GM21447 (cell line): Measurements from ENCODE around the gene CORO2B.
"Not testable (repeated sequence)": the region's sequence is repeated elsewhere in the genome, so short reads cannot be mapped to it uniquely, and the experiment has no call there.

Source experiments
- ATAC-seq: cut with Tn5 transposase; IDR thresholded peaks from one replicate; pipeline ENCODE4 v1.9.1; 2021; ENCODE audit not compliant: unreplicated experiment

The CORO2B gene

DNA sequence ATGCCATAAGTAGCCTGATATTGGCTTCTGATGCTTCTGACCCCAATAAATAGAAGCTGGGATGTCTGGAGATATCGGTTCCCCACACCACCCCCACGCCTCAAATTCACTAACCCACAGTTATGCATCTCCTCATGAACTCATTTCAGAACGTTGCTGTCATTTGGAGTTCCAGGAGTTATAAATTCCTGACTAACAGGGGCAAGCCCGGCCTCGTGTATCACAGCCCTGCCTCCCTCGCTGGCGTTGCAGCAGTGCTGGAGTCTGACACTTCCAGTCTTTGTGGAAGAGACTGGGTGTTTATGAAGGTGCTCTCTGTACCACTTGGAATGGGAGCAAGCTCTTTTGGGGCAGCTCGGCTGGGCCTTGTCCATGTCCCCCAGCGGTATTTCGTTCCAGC lies 140.9 kb downstream of the CORO2B start:
- no peak for ATAC-seq

DNA sequence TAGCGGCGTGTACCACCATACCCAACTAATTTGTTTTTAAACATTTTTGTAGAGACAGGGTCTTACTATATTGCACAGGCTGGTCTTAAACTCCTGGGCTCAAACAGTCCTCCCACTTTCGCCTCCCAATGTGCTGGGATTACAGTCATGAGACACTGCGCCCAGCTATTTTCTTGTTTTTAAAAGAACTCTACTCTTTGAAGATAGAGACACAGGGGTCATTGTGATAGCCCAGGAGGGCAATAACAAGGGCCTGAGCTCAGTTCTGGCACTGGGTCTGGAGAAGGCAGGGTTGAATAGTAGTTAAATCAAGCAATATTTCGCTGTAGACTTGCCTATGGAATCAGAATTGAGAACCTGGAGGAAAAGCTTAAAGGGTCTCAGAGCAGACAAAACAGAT lies 143.1 kb downstream of the CORO2B start:
- ATAC-seq = no peak

DNA sequence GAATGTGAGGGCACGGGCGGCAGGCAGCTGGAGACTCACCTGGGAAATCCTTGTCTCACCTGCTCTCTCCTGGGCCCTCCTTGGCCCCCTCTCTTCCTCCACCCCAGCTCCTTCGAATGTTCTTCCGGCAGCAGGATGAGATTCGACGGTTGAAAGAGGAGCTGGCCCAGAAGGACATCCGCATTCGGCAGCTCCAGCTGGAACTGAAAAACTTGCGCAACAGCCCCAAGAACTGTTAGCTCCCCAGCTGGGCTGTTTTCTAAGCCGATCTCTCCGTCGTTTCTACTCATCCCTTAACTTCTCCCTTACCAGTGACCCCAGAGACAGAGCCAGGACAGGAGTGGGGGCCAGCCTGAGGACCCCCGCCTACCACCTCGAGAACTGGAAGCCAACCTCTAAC lies 146.9 kb downstream of the CORO2B start:
- no peak for ATAC-seq

DNA sequence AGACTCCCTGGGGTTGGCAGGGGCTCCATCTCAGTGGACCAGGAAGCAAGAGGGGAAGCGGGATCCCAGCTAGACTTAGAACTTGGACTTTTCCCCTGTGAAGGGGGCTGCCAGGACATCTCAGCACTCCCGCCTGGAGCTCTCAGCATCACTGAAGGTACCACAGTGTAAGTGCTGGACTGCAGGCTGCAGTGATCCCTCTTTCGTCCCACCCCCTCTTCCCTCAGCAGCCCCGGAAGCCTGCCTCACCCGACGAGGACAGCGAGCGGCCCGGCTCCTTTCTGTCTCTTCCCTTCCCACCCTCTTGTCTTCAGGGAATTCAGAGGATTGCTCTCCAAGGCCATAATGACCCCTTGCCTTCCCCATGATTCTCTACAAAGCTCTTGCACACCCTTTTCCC lies 147.5 kb downstream of the CORO2B start:
- no peak for ATAC-seq

DNA sequence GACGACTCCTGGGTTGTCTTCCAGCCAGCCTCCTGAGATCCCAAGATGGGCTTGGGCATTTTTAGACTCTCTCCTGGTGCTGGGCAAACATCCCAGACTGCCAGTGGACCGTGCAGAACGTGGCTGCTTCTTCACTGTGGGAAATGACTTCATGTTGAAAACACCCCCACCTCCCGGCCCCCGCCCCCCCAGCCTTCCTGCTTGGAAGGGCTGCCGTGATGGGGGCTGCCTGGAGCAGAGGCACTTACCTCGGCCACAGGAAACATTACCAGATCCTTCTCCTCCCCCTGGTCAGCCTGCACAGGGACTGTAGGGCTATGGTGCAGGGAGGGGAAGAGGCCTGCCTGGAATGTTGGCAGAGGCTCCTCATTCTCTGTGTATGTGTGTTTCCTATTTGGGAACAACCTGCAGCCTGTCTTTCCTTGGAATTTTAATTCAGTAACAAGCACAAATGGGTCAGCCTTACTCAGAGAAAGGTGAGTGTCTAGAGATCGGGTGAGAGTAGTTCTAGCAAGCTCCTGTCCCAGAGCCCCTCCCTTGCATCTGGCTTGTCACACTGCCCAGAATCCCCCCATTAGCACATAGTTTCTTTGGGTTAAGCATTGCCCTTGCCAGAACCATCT lies 151.1 kb downstream of the CORO2B start:
- no peak for ATAC-seq

DNA sequence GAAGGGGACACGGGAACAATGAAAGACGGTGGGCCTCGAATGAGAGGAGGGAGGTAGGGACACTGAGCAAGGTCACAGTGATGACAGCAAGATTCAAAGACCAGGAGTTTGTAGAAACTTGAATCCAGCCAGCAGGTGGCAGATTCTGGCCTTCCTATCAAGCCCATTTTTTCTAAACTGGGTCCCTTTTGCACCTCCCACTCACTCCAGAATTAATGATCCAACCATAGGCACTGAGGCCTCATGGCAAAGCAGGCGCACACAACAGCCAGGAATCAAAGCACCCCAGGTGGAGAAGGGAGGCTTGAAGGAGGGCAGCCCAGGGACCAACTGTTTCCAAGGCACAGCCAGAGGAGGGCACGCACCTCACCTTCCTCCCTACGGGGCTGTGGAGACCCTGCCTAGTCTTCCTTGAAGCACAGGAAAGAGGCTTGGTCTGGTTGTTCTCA lies 151.7 kb downstream of the CORO2B start:
- ATAC-seq = no peak

DNA sequence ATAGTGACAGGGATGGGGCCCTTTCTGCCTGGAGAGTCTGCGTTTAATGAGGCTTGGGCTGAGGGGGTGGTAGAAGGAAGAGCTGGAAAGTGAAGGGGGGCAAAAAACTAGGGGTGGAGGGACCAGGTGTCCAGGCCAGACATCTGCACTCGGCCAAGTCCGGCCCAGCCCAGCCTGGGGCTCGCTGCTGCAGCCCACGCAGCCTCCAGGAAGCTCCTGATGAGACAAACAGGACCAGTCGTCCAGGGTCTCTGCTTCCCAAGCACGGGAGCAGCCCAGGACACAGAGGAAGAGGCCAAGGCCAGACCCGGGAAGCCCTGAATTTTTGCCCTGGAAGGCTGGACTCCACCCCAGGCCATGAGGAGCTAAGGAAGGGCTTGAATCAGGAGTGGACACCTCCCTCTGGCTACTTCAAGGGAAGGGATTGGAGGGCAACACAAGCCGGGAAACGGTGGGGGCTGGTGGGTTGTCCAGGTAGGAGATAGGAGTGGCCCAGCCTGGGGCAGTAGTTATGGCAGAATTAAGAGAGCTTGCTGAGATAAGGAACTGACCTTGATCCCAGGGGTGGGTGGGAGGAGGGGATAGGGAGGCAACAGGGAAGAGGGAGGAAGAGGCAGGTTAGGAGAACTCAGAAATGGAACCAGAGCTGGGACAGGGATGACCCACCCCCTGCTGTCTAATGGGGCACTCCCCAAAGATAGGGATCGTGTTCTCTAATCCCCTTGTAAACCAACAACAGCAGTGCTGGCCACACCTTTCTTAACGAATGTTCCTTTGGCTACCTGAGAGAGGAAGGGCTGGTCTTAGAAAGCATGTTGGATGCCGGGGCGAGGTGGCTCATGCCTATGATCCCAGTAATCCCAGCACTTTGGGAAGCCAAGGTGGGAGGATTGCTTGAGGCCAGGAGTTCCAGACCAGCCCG lies 152.4 kb downstream of the CORO2B start:
- ATAC-seq = no peak

DNA sequence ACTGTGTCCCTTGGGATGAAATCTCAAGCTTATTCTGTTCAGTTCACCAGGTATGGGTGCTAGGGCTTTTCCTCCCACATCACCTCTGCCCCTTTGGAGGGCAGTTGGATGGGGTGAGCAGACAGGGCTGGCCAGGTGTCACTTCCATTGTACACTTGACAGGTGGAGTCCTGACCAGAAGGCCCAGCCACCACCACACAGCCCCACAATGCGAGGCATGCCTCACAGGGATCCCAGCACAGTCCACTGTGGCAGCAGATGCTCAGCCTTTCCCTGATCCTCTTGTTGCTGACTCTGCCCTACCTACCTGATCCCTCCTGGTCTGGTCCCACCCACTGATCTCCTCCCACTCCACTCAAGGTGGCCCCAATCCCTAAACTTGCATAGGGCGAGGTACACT lies 153.7 kb downstream of the CORO2B start:
- ATAC-seq = no peak

DNA sequence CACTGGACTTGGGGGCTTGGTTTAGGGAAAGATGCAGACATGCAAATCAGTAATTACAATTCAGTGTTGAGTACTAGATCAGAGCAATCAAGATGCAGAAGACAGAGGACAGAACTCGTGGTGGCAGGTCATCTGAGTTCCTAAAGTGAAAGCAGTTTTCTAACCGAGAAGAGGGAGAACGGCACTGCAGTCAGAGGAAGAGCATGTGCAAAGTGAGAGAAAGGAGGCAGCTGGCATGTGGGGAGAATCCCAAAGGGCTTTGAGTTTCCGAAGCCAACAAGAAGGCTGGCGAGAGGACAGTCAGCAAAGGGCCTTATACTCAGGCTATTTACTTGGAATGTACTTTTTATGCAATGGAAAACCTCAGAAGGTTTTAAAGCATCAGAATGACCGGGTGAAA lies 154.9 kb downstream of the CORO2B start:
- ATAC-seq = no peak

DNA sequence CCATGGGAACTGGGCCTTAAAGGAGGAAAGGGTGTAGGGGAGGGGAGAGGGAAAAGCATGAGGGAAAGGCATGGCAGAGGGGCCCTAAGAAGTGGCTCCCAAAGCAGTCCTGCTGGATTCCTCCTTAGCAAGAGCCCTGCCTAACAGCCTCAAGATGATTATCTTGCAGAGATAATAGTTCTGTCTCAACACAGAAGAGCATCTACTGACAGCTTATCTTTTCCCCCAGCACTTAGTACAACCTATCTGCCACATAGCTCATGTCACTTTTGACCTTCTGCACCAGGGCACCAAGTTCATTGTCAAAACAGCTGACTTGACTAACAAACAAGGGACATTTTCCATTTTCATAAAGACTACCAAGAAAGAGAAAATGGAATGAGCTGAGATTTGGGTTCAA lies 155.6 kb downstream of the CORO2B start:
- ATAC-seq = no peak

DNA sequence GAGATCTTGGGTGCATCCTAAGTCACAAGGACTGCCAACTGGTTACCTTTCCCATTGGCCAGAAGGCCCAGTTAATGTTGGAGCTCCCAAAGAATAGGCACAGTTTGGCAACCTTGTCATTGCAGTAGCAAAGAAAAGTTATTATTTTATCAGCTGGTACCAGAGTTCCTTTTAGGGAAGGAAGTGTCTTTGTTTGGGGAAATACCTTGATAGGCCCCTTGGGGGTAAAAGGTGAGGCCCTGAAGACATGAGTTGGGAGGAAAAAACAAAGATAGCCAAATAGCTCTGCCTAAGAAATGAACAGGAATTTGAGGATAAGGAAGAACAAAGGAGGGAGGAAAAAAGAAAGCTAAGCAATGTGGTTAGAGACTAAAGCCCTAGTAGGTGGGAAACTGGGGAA lies 156.1 kb downstream of the CORO2B start:
- no peak for ATAC-seq

DNA sequence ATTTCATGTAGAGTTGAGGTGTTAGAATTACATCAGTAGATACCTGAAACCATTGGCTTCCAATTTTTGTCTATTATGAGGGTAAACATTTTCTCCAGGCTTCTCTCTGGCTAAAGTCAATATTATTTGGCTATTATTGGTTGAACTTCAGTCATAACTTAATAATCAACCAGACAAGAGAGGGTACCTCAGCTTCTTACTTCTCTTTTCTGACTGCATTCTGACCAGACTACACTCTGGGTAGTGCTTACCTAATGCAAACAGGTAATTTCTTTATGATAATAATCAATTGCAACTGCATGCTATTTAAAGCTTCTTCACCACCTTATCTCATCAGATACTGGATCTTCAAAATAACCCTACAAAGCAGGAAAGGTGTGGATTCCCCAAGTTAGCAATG lies 156.8 kb downstream of the CORO2B start:
- ATAC-seq = no peak

DNA sequence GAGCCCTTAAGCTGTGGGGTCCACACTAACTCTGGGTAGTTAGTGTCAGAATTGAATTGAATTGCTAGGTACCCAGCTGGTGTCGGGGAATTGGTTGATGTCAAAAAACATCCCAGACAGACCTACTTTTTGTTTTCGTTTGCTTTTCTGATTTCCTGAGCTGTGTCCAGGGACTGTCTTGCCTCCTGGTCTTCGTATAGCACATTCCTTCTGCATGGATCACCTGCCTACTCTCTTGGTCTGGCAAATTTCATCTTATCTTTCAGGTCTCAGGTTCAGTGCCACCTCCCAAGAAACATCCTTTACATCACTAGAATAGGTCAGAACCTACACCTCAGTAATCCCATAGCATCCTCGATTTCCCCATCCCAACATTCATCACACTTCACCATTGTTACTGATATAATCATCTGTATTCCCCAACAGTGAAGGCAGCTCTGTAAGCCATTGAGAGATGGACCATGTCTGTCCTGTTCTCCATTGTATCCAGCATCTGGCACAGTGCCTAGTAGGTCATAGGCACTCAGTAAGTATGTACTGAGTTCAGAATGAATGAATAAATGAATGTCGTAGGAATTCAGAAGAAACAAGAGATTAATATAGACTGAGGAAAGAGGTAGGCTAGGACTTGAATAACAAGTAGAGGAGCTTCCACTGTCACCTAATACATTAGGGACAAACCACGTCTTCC lies 160.7 kb downstream of the CORO2B start:
- no peak for ATAC-seq

DNA sequence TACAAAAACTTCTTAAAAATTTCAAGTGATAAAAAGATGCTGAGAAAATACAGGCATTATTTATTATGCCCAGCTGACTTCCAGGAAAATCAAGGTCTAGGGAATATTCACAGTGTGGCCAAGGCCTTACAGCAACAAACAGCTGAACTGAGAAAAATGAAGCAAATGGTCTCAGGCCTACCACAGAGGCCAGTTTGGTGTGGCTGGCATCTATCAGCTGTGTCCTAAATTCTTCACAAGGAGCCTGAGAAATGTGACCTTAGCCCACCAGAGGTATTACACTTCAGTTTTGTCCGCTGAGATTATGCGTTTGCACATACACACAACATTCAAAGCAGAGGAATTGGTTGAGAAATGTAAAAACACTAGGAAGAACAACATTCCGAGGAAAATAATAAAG lies 164.5 kb downstream of the CORO2B start:
- ATAC-seq = no peak

DNA sequence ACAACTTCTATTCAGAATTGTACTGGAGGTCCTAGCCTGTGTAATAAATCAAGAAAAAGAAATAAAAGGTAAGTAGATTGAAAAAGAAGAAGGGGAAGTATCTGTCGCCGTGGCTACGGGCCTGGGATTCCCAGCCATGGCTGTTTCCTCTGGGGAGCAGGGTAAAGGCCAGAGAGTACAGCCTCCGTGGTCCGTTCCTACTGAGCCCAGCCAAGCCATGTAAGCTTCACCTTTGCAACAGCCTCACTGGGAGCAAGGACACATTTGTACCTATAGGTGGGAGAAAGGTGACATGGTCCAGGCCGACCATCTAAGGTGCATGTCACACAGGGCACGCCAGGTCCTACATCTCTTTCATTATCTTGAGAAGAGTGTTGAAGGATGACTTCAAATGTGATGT lies 170.6 kb downstream of the CORO2B start:
- no peak for ATAC-seq

DNA sequence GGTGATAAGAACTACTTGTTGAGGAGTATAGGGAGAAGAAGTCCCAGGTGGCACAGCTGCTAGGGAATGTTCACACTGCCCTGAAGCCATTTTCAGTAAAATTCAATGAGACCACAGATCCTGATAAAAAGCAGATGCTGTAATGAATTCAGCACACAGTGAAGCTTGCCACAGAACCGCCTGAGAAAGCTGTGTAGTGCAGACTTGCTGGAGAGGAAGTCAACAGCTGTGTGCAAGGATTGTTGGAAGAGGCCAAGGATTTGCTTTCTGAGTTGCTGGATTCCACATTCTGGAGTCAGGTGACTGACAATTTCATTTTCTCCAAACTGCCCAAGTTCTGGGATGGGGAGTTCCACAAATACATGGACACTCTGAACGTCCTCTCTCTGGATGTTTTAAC lies 171.0 kb downstream of the CORO2B start:
- no peak for ATAC-seq

DNA sequence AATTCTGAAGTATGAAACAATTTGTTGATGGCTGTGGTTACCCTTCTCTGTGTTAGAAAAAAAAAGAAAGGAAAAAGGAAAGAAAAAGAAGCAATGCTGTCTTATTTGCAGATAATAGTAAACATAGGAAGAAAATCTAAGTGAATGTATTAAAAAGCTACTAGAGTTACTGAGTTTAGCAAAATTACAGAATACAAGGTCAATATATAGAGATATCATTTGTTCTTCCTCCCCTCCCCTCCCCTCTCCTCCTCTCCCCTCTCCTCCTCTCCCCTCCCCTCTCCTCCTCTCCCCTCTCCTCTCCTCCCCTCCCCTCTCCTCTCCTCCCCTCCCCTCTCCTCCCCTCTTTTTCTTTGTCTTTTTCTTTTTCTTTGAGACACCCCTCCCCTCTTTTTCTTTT lies 172.8 kb downstream of the CORO2B start:
- no peak for ATAC-seq

DNA sequence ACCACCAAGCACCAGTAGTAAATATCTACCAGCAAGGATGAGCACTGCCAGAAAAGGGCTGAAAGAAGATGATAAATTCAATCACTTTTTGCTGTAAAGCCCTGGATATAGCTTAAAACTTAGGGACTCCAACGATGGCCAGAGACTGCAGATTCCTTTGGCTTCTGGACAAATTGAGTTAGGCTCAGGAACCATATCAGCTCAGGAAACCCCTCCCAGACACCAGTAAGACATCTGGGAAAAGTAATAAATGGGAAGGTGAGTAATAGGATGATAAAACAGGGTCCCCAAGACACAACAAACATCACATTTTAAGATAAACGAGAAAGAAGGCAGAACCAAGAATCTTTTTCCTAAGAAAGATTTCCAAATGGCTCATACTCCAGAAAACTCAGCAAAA lies 176.9 kb downstream of the CORO2B start:
- ATAC-seq = no peak

DNA sequence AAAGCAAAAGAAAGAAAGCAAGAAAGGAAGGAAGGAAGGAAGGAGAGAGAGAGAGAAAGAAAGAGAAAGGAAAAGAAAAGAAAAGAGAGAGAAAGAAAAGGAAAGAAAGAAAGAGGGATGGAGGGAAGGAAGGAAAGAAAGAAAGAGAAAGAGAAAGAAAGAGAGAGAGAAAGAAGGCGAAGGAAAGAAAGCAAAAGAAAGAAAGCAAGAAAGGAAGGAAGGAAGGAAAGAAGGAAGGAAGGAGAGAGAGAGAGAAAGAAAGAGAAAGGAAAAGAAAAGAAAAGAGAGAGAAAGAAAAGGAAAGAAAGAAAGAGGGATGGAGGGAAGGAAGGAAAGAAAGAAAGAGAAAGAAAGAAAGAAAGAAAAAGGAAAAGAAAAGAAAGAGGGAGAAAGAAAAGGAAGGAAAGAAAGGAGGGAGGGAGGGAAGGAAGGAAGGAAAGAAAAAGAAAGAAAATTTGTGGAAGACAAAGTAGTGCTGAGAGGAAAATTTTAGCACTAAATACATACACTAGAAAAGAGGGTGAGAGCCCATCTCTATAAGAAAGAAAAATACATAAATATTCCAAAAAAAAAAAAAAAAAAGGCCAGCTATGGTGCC lies 181.3 kb downstream of the CORO2B start:
- ATAC-seq = not testable (repeated sequence)

DNA sequence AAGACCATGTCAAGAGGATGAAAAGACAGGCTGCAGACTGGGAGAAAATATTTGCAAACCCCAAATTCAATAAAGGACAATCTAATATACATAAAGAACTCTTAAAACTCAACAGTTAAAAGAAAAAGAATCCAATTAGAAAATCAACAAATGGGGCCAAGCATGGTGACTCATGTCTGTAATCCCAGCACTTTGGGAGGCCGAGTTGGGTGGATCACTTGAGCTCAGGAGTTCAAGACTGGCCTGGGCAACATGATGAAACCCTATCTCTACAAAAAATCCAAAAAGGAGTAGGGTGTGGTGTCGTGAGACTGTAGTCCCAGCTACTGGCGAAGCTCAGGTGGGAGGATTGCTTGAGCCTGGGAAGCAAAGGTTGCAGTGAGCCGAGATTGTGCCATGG lies 184.3 kb downstream of the CORO2B start:
- no peak for ATAC-seq

DNA sequence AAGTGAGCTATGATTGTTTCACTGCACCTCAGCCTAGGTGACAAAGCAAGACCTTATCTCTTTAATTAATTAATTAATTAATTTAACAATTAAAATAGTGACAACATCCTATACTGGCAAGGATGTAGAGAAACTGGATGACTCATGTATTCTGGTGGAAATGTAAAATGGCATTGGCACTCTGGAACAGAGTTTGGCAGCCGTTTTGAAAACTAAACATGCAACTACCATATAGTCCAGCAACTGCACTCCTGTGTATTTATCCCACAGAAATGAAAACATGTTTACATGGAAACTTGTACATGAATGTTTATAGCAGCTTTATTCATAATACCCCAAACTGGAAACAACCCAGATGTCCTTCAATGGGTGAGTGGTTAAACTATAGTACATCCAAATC lies 185.3 kb downstream of the CORO2B start:
- no peak for ATAC-seq
